GM19351 (cell line): ENCODE measurements around the gene PTCD1.
"Not testable (repeated sequence)": the region's sequence is repeated elsewhere in the genome, so short reads cannot be mapped to it uniquely, and the experiment has no call there.

Experiments used
- ATAC-seq: cut with Tn5 transposase; IDR thresholded peaks from one replicate; pipeline ENCODE4 v1.9.1; 2021; ENCODE audit warnings: mild to moderate bottlenecking, moderate library complexity; ENCODE audit not compliant: unreplicated experiment

PTCD1 gene

DNA sequence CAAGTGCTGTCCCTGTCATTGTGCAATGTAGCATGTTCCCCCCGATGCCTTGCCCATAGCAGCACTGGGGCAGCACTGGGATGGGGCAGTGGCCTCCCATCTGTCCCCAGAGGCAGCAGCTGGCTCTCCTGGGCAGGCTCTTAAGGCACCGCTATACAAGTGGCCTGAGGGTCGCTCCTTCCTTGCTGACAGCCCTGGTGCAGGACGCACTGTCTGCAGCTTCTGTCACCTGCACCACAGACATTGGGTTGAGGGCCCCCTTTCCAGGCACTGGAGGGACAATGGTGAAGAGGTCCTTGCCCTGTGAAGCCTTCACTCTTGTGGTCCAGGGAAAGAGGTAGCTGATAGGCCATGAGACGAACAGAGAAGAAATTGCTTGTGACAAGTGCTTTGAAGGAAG, 10.7 kb upstream of the PTCD1 start:
- no peak for ATAC-seq

DNA sequence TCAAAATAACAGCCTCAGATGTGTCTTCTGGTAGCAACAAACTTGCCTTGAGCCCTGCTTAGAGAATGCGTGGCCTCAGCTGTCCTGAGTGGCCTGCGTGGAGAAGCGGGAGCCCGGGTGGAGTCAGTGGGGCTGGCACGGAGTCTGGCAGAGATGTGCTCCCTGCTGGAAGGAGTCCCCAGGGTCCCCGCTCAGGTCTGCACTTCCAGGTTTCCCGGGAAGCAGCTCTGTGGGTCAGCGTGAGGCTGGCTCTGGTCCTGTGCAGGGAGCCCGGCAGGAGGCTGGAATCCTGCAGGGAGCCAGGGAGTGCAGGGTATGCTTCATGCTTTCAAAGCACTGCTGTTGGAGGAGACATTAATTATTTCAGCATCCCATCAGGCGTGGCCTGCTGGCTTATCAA, 10.3 kb upstream of the PTCD1 start:
- ATAC-seq = no peak

DNA sequence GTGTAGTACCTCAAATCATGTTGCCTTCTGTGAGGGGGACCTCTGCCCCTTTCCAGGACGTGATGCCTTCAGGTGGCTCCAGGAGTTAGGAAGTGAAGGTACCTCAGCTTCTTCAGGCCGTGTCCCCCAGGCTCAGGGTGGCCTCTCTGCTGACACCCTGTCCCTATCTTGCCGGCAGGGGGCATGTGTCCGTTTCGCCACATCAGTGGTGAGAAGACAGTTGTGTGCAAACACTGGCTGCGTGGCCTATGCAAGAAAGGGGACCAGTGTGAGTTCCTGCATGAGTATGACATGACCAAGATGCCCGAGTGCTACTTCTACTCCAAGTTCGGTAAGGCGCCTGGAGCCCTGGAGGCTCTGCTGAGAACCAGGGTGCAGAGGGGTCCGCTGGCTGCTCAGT, 9.3 kb upstream of the PTCD1 start:
- no peak for ATAC-seq

- no peak for ATAC-seq
These were observed 7.5 kb upstream of the PTCD1 start for GRCh38 chr7:99446096-99446495.

GRCh38 chr7:99440195-99440594, 1.6 kb upstream of the PTCD1 start:
- no peak for ATAC-seq

- ATAC-seq = peak; percentile 11
These were observed 539 bp downstream of the PTCD1 start for GRCh38 chr7:99437946-99438572.

DNA sequence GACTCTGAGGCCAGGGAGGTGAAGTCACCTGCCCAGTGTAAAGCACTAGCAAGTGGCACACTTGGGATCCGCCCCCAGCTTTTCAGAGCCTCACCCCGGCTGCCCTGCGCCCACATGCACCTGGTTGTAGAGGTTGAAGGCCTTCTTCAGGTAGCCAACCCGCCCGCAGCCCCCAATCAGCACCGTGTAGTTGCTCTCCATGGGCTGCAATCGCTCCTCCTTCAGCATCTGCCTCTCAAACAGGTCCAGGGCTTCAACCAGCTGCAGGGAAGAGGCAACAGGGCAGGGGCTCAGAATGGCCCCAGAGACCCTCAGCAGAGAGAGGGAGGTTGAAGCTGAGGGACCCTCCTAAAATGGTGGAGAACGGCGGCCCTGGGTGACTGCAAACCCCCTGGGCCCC, 5.4 kb downstream of the PTCD1 start:
- ATAC-seq = no peak

DNA sequence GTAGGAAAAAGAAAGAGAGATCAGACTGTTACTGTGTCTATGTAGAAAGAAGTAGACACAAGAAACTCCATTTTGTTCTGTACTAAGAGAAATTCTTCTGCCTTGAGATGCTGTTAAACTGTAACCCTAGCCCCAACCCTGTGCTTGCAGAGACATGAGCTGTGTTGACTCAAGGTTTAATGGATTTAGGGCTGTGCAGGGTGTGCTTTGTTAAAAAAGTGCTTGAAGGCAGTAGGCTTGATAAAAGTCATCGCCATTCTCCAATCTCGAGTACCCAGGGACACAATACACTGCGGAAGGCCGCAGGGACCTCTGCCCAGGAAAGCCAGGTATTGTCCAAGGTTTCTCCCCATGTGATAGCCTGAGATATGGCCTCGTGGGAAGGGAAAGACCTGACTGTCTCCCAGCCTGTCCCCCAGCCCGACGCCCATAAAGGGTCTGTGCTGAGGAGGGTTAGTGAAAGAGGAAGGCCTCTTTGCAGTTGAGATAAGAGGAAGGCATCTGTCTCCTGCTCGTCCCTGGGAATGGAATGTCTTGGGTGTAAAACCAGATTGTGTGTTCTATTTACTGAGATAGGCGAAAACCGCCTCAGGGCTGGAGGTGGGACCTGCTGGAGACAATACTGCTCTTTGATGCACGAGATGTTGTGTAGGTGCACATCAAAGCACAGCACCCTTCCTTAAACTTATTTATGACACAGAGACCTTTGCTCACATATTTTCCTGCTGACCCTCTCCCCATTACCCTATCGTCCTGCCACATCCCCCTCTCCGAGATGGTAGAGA, 6.7 kb downstream of the PTCD1 start:
- not testable (repeated sequence) for ATAC-seq

DNA sequence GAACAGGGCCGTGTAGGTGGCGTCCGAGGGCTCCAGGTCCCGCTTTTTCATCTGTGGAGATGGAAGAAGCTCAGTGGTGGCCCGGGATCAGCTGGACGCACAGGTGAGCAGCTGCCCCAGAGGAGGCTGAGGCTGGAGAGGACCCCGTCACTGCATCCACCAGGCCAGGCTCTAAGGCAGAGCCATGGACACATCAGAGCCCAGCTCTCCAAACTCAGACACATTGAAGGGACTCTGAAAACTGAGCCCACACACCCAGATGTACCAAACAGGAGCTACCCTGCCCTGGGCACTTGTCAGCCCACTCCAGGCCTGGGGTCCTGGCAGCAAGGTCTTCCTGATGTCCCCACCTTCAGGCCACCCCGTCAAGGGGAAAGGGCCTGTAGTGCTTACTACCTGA, 8.8 kb downstream of the PTCD1 start:
- no peak for ATAC-seq

DNA sequence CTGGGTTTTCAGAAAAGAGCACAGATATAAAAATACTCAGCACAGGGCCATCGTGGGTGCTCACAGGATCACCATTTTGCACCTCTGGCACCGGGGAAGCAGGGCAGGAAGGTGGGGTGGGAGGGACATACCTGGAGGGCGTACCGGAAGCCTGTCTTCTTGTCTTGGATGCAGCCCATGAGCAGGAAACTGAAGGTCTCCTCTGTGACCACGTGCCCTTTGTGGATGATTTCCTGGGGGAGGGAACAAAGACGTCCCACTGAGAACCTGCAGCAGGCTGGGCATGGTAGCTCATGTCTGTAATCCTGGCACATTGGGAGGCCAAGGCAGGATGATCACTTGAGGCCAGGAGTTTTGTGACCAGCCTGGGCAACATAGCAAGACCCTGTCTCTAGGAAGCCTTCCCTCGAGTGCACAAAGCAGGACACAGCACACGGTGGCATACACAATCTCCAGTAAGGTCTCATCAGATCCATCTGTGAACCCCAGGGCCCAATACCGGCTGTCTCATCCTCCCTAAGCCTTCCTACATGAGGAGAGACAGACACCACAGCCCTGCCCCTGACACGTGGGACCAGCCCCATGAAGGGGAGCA, 9.5 kb downstream of the PTCD1 start:
- ATAC-seq = no peak

DNA sequence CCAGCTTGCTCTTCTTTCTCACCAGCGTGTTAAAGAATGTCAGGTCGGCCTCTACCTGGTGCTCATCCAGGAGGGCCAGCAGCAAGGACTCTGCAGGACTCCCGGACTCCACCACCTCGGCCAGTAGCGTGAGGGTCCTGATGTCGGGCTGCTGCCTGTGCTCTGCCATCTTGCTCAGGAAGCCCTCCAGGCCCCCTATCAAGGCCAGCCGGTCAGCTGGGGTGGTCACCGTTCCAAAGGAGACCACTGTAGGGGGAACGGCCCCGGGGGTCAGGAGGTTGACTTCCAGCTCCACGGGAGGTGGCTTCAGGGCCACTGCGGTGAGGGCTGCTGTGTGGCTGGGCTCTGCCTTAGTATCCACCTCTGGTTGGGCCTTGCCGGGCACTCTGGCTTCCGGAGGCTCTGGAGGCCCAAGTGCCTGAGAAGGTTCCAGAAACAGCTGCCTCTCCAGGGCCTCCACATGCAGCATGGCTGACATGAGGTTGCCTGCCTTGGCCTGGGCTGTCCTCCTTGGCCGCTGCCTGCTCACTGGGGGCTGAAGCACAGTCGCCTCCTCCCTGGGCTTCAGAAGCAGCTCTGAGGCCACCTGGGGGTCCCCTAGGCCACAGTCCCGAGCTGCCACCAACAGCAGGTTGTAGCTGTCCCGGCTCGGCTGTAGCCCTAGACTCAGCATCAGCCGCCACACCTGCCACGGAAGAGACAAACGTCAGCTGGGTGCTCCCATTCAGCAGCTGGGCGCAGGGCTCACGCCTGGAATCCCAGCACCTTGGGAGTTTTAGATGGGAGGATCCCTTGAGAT, 13.5 kb downstream of the PTCD1 start:
- ATAC-seq = no peak

DNA sequence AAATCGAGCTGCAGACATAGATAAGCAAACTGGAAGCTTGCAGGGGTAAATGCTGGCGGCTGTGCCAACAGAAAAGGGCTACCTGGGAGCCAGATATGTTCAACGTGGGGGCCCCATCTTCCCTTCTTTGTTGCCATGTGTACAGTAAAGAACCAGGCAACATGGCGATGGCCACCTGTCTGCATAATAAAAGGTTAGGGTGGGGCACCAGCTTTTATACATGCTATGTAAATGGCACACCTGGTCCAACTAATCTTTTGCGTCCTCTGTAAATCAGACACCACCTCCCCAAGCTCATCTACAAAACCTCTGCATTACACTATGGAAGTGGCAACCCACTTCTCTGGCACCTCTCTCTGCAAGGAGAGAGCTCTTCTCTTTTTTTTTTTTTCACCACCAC, 16.0 kb downstream of the PTCD1 start:
- ATAC-seq = no peak

GRCh38 chr7:99422186-99422585, 16.4 kb downstream of the PTCD1 start:
- no peak for ATAC-seq

DNA sequence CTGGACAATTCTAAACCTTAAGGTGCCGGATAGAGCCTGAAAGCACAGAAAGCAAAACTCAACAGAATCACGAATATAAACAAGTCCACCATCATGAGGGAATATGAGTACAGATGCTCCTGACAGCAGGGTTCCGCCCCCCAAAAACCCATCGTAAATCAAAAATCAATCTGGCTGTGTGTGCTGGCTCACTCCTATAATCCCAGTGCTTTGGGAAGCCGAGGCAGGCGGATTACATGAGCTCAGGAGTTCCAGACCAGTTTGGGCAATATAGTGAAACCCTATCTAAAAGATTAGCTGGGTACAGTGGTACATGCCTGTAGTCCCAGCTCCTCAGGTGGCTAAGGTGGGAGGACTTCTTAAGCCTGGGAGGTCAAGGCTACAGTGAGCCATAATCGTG, 17.6 kb downstream of the PTCD1 start:
- no peak for ATAC-seq

- ATAC-seq = no peak
These were observed 18.4 kb downstream of the PTCD1 start for GRCh38 chr7:99420213-99420612.

DNA sequence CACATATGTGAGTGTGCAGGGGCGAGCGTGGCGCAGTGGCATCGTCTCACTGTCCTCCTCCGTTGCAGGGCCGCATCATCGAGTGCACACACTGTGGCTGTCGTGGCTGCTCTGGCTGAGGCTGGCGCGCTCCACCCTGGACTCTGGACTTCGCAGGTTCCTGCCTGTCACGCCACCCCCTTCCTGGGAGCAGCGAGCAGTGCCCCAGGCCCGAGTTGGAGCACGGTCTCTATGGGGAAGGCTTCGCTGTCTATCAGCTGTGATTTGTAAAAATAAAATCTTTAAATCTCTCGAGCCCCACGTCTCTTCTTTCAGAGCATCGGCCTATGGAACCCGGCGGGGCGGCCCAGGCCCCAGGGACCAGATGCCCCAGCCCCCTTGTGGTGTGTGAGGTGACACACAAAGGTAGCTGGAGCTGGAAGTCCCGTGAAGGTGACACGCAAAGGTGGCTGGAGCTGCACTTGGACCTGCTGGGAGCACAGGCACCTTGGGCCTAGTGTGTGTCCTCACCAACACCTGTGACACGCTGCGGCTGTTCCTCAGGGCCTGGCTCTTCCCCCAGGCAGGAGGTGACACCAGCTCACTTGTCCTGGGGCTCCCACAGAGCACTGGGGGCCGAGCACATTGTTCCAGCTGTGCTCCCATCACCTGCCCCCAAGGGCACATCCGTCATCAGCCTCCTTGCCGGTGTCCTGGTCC, 19.1 kb downstream of the PTCD1 start:
- no peak for ATAC-seq

GRCh38 chr7:99418260-99418659, 20.3 kb downstream of the PTCD1 start:
- ATAC-seq = no peak

DNA sequence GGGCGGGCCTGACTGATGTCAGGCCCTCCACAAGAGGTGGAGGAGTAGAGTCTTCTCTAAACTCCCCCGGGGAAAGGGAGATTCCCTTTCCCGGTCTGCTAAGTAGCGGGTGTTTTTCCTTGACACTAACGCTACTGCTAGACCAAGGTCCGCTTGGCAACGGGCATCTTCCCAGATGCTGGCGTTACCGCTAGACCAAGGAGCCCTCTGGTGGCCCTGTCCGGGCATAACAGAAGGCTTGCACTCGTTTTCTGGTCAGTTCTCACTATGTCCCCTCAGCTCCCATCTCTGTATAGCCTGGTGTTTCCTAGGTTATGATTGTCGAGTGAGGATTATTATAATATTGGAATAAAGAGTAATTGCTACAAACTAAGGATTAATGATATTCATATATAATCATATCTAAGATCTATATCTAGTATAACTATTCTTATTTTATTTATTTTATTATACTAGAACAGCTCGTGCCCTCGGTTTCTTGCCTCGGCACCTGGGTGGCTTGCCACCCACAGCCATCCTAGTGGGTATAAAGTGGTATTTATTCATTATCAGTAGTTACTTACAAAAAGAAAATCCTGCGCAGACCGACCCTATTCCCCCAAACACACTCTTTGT, 23.0 kb downstream of the PTCD1 start:
- ATAC-seq = not testable (repeated sequence)

GRCh38 chr7:99410635-99411034, 28.0 kb downstream of the PTCD1 start:
- ATAC-seq = no peak

DNA sequence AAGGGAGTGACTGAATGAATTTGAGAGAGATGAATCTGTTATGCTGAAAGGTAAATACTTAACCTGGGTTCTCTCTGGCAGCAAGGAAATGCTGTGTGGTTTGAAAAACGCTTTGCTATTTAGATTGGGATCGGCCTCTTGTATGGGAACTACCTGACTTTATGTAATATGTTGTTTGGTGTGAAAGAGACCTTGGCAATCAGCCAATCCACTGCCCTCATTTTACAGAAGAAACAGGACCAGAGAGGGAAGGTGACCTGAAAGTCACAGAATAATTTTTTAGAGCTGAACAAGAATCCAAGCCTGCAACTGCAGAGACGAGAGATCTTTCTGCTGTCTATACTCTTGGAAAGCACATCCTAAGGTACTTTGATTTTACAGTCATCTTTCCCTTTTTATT, 28.8 kb downstream of the PTCD1 start:
- ATAC-seq = no peak

- peak; percentile 3 for ATAC-seq
These were observed 29.4 kb downstream of the PTCD1 start for GRCh38 chr7:99409192-99409572.
